ENCODE data around the gene MRPL47.
A peak's percentile ranks its signal among the peaks of the same experiment; 100 is the strongest.

The MRPL47 gene

DNA sequence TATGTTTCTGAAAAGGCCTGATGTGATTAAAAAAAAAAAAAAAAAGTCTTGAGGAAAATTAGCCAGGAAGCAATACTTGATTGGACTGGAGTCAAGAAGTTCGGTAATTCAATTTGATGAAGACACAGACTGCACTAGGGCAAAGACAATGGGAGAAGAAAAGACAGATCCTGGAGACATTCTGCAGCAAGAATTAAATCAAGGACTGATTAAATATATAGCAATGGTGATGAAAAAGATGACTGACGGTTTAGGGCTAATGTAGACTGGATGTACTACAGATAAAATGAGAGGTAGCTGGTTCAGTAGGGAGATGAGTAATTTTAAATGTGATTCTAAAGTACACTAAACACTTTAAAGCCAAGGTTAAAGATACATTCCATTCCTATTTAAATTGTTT lies 13.8 kb downstream of the MRPL47 start:
- H3K4me3 ChIP-seq (ENCODE audit: low read length): no peak overlapping the region
- no peak for DNase-seq (ENCODE audit: low read depth)
- TF ChIP-seq, protein P1, sequence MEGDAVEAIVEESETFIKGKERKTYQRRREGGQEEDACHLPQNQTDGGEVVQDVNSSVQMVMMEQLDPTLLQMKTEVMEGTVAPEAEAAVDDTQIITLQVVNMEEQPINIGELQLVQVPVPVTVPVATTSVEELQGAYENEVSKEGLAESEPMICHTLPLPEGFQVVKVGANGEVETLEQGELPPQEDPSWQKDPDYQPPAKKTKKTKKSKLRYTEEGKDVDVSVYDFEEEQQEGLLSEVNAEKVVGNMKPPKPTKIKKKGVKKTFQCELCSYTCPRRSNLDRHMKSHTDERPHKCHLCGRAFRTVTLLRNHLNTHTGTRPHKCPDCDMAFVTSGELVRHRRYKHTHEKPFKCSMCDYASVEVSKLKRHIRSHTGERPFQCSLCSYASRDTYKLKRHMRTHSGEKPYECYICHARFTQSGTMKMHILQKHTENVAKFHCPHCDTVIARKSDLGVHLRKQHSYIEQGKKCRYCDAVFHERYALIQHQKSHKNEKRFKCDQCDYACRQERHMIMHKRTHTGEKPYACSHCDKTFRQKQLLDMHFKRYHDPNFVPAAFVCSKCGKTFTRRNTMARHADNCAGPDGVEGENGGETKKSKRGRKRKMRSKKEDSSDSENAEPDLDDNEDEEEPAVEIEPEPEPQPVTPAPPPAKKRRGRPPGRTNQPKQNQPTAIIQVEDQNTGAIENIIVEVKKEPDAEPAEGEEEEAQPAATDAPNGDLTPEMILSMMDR (conservative IDR thresholded peaks at IDR 0.05; ENCODE audit: low read depth, low read length): no peak

DNA sequence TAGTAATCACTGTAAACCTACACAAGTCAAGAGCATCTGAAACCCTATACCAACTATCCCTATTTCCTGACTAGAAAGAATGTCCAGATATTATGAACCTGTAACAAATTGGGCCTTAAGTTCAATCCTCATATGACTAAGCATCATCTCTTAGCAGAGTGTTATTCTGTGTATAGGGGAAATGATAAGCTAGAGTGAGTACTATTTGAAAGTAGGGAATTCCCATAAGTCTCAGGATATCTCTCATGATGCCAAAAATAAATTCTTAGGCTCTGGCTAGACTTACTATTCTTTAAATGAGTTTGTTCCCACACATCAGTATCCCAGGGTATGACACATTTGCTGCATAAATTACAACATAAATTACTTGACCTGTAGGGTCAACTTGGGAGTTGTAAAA lies 15.3 kb downstream of the MRPL47 start:
- H3K4me3 ChIP-seq (ENCODE audit: low read length): no peak overlapping the region
- DNase-seq (ENCODE audit: low read depth): no peak

DNA sequence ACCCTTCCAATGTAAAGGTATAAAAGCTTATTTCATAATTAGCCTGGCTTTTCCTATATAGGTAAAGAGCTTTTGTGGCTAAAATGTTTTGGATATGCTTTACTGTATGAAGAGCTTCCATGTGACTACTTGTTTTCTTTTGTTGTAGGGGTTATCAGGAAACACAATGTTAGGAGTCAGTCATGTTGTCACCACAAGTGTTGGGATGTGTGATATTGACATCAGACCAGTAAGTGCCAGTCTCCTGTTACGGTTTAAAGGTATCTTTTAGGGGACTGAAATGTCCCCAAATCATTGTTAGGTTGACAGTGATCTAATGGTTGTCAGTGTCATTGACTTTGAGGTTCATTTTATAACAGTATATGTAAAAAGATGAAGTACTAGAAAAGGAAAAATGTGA lies 23.4 kb downstream of the MRPL47 start:
- no peak for DNase-seq (ENCODE audit: low read depth)
- TF ChIP-seq, protein P1 (conservative IDR thresholded peaks at IDR 0.05; ENCODE audit: low read depth, low read length): no peak
- no peak overlapping the region for H3K4me3 ChIP-seq (ENCODE audit: low read length)

More for the DNA sequence above, 15.3 kb downstream of the MRPL47 start:
- TF ChIP-seq, protein P1 (conservative IDR thresholded peaks at IDR 0.05; ENCODE audit: low read depth, low read length): no peak

DNA sequence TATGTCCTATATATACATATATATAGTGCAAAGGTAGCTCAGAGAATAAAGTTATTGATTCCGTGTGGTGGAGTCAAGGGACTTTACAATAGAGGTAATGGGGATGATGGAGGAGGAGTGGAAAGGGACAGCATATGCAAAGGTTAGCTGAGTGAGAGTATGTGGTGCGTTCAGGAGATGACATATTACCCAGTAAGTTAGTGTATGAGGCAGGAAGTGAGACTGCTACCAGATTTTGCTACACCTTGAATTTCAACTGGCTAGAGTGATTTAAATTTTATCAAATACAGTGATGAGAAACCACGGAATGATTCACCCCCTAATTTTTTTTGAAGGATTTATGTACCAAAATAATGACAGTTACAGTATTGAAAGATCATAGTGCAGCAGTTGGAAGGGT lies 38.9 kb downstream of the MRPL47 start:
- no peak overlapping the region for H3K4me3 ChIP-seq (ENCODE audit: low read length)
- TF ChIP-seq, protein P1 (conservative IDR thresholded peaks at IDR 0.05; ENCODE audit: low read depth, low read length): no peak
- DNase-seq (ENCODE audit: low read depth): no peak

DNA sequence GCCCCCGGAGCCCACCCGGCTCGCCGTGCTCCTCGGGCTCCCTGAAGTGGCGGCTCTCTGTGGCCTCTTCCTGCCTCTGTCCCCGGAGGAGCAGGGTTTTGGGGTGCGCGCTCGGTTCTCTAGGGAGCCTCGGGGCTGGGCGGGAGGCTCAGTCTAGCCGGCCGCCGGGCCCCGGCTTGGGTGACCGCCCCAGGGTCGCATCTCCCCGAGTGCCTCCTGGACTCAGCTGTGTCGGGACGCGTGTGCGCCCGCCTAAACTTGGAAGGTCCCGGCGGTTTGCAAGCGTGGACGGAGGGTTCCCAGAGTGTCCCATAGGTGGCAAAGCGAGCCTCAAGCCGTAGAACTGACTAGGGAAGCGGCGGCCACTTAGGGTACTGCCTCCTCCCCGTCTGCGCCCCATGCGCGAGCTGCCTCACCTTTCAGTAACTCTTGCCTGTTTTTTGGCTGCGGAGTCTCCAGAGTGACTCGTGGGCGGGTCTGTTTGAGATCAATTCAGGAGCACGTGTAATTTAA lies 41.1 kb downstream of the MRPL47 start:
- peak overlapping the region; percentile 93 for H3K4me3 ChIP-seq (ENCODE audit: low read length)
- no peak for DNase-seq (ENCODE audit: low read depth)
- TF ChIP-seq, protein P1 (conservative IDR thresholded peaks at IDR 0.05; ENCODE audit: low read depth, low read length): peak; percentile 49

DNA sequence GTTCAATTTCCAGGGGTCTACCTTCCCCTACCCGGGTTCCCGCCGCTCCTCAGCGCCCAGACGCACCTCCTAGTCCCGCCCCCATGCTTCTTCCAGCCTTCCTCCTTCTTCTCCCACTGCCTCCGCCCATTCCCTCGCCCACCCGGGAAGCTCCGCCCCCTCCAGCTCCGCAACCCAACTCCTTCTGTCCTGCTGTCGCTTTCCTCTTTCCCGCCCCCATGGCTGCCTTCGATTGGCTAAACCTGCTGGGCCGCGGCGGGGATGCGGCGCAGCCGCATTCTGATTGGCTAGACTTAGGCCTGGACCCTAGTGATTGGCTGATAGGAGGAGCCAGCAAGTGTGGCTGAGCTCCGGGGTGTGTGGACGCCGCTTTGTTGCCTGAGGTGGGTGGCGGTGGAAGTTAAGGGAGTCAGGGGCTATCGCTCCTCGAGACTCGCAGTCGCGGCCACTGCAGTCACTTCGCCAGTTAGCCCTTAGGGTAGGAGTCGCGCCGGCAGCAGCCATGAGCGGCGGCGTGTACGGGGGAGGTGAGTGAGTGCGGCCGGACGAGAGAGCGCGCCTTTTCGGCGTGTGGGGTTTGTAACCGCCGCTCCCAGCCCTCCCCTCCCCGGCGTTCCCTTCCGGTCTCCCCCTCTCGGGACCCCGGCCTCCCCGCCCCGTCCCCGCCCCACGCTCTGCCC lies 41.7 kb downstream of the MRPL47 start, which contains the start of gene ACTL6A:
Gene ACTL6A (plus strand): TSS at position 336 of the 680 bp plus-strand sequence. CDS start 167 bp downstream, at position 503.
- H3K4me3 ChIP-seq (ENCODE audit: low read length): peak within 1 kb of the TSS; percentile 93
- peak; percentile 98 for DNase-seq (ENCODE audit: low read depth)
- TF ChIP-seq, protein P1 (conservative IDR thresholded peaks at IDR 0.05; ENCODE audit: low read depth, low read length): no peak

DNA sequence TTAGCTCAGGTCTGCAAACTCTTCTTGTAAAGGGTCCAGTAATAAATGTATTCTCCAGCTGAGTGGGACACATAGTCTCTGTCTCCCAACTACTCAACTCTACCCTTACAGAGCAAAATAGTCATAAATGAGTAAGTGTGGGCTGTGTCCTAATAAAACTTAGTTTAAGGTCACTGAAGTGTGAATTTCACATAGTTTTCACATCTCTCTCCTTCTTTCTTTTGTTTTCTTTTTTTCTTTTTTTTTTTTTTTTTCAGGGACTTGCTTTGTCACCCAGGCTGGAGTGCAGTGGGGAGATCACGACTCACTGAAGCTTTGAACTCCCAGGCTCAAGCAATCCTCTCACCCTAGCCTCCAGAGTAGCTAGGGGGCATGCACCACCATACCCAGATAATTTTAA lies 43.6 kb downstream of the MRPL47 start:
- DNase-seq (ENCODE audit: low read depth): no peak

More for the DNA sequence above, 43.6 kb downstream of the MRPL47 start:
- TF ChIP-seq, protein P1 (conservative IDR thresholded peaks at IDR 0.05; ENCODE audit: low read depth, low read length): no peak
- no peak overlapping the region for H3K4me3 ChIP-seq (ENCODE audit: low read length)
